ENCODE results near the gene TWF2. TPM values are rescaled to one million over a fixed set of nuclear protein-coding genes. Genes with fewer than 3 reads are reported as not detected.

The TWF2 gene
- total and polyA plus RNA-seq, 2 of the 13 experiments (the other 11 are each of a cell fraction or from before 2014, with no cell fraction given), result 45.5 to 108 TPM

- TF ChIP-seq, protein P1, sequence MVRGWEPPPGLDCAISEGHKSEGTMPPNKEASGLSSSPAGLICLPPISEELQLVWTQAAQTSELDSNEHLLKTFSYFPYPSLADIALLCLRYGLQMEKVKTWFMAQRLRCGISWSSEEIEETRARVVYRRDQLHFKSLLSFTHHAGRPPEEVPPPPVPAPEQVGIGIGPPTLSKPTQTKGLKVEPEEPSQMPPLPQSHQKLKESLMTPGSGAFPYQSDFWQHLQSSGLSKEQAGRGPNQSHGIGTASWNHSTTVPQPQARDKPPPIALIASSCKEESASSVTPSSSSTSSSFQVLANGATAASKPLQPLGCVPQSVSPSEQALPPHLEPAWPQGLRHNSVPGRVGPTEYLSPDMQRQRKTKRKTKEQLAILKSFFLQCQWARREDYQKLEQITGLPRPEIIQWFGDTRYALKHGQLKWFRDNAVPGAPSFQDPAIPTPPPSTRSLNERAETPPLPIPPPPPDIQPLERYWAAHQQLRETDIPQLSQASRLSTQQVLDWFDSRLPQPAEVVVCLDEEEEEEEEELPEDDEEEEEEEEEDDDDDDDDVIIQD (CRISPR knock-in tag; IDR thresholded peaks at IDR 0.05; ENCODE audit: low read depth), result peak; percentile 12; the same call in 1 of the 2 replicates
- no peak for TF ChIP-seq MTF1 (CRISPR knock-in tag; IDR thresholded peaks at IDR 0.05)
- no peak for TF ChIP-seq ZSCAN9 (CRISPR knock-in tag; IDR thresholded peaks at IDR 0.05; ENCODE audit: borderline replicate concordance)
- TF ChIP-seq RORA (CRISPR knock-in tag; IDR thresholded peaks at IDR 0.05), result no peak
- TF ChIP-seq CSRNP1 (CRISPR knock-in tag; IDR thresholded peaks at IDR 0.05), result 0 out of 2 replicates have a peak, but pooled peaks have one; percentile 34
- no peak for TF ChIP-seq ZNF7 (CRISPR knock-in tag; IDR thresholded peaks at IDR 0.05)
- TF ChIP-seq PCBP2 (optimal IDR thresholded peaks at IDR 0.05; ENCODE audit: low read depth, low read length, poor library complexity, severe bottlenecking), result no peak
- TF ChIP-seq ZNF883 (CRISPR knock-in tag; IDR thresholded peaks at IDR 0.05; ENCODE audit: not compliant biosample characterization), result no peak
- peak; percentile 22; the same call in 1 of the 2 replicates for TF ChIP-seq MYC (CRISPR knock-in tag; IDR thresholded peaks at IDR 0.05; ENCODE audit: borderline replicate concordance)
- TF ChIP-seq YEATS4 (CRISPR knock-in tag; IDR thresholded peaks at IDR 0.05; ENCODE audit: borderline replicate concordance), result peak; percentile 26
- no peak for TF ChIP-seq ZNF816 (CRISPR knock-in tag; IDR thresholded peaks at IDR 0.05; ENCODE audit: borderline replicate concordance)
- peak; percentile 71 for TF ChIP-seq FOSL2 (CRISPR knock-in tag; IDR thresholded peaks at IDR 0.05)
- 0 out of 2 replicates have a peak, but pooled peaks have one; percentile 58 for TF ChIP-seq ZBTB3 (CRISPR knock-in tag; IDR thresholded peaks at IDR 0.05; ENCODE audit: borderline replicate concordance, low read depth)
- TF ChIP-seq, protein P2, sequence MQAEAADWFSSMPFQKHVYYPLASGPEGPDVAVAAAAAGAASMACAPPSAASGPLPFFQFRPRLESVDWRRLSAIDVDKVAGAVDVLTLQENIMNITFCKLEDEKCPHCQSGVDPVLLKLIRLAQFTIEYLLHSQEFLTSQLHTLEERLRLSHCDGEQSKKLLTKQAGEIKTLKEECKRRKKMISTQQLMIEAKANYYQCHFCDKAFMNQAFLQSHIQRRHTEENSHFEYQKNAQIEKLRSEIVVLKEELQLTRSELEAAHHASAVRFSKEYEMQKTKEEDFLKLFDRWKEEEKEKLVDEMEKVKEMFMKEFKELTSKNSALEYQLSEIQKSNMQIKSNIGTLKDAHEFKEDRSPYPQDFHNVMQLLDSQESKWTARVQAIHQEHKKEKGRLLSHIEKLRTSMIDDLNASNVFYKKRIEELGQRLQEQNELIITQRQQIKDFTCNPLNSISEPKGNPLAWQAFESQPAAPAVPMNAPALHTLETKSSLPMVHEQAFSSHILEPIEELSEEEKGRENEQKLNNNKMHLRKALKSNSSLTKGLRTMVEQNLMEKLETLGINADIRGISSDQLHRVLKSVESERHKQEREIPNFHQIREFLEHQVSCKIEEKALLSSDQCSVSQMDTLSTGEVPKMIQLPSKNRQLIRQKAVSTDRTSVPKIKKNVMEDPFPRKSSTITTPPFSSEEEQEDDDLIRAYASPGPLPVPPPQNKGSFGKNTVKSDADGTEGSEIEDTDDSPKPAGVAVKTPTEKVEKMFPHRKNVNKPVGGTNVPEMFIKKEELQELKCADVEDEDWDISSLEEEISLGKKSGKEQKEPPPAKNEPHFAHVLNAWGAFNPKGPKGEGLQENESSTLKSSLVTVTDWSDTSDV (CRISPR knock-in tag; IDR thresholded peaks at IDR 0.05), result no peak
- TF ChIP-seq KLF16 (CRISPR knock-in tag; IDR thresholded peaks at IDR 0.05), result peak in 1 of 2 experiments; percentile 82; a peak in 1 of 4 replicates
- no peak for TF ChIP-seq NR3C1 (CRISPR knock-in tag; IDR thresholded peaks at IDR 0.05)
- no peak for TF ChIP-seq SYNCRIP (IDR thresholded peaks at IDR 0.05; ENCODE audit: insufficient read depth, low read depth, low read length)
- TF ChIP-seq POGZ (CRISPR knock-in tag; IDR thresholded peaks at IDR 0.05), result 0 out of 2 replicates have a peak, but pooled peaks have one; percentile 16
- TF ChIP-seq KDM4B (CRISPR knock-in tag; IDR thresholded peaks at IDR 0.05), result 0 out of 2 replicates have a peak, but pooled peaks have one; percentile 10
- TF ChIP-seq ZNF292 (CRISPR knock-in tag; IDR thresholded peaks at IDR 0.05; ENCODE audit: borderline replicate concordance, low read depth), result no peak
- peak; percentile 98 for TF ChIP-seq ELF4 (CRISPR knock-in tag; IDR thresholded peaks at IDR 0.05; ENCODE audit: borderline replicate concordance)
- 0 out of 2 replicates have a peak, but pooled peaks have one; percentile 30 for TF ChIP-seq TFE3 (CRISPR knock-in tag; IDR thresholded peaks at IDR 0.05)
- TF ChIP-seq RBAK (CRISPR knock-in tag; IDR thresholded peaks at IDR 0.05), result no peak
Observed at GRCh38 chr3:52238193-52238760, 681 bp downstream of the TWF2 start (continued).
